DMS 273 (cell line): ENCODE results near the gene MIER2.

Experiments used
- DNase-seq: peaks from one replicate; lab custom pipeline; 2025; ENCODE audit not compliant: unreplicated experiment; lab: John Stamatoyannopoulos, UW

The MIER2 gene

DNA sequence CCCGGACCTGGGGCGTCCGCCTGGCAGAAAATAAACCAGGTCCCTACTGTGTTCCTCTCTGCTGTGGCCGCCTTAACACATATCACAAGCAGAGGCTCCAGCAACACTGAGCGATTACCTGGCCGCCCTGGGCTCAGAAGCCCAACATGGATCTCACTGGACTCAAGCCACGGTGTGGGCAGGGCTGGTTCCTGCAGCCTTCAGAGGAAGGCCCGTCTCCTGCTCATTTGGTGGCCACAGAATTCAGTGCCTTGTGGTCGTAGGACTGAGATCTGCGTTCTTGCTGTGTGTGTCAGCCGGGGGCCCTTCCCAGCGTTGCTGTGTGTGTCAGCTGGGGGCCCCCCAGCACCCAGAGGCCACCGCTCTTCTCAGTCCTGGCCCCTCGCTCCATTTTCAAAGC, 34.1 kb upstream of the MIER2 start:
- DNase-seq: no peak

DNA sequence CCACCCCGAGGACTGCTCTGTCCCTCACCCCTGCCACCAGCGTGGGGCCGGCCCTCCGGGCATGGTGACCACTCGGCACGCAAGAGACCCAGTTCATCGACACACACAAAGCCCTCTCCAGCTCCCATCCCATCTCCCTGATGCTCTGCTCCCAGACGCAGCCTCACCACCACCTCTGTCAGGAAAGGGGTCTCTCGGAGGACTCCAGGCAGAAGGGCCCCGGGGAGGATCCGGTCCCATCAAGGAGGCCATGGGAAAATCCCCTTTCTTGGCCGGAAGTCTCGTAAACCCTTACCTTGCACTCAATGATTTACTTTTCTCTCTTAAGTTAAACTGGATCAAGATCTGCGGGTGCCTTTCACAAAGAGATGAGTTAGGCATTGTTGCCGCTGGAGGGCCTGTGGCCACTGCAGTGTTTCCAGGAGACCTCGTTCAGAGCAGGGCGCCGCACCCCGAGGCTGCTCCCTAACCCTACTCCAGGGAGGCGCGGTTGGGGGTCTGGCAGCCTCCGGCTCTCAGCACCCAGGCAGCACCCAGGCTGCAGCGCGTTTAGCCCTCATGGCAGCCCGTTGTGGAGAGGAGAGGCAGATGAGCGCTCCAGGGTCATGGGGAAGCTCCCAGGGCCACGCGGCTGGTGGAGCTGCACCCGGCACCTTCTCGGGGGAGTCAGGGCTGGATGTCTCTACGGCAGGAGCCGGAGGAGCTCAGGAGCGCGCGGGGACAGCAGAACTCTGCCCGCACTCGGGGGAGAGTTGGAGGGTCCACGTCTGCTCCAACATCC, 33.4 kb upstream of the MIER2 start:
- no peak for DNase-seq

DNA sequence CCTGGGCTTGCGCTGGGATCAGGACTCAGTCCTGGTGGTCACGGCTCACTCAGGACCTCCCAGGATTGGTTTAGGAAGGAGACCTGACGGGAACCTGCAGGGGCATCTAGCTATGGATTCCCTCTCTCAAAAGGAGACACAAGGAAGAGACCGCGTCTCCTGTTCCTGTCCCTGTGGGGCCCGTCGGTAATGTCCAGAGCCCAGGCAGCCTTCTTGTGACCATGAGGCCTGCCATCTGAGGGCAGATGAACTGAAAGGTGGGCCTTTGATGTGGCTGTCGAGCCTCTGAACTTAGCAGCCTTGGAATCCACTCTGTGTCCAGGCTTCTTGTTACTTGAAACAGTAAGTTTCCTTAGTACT, 31.5 kb upstream of the MIER2 start:
- DNase-seq: no peak

DNA sequence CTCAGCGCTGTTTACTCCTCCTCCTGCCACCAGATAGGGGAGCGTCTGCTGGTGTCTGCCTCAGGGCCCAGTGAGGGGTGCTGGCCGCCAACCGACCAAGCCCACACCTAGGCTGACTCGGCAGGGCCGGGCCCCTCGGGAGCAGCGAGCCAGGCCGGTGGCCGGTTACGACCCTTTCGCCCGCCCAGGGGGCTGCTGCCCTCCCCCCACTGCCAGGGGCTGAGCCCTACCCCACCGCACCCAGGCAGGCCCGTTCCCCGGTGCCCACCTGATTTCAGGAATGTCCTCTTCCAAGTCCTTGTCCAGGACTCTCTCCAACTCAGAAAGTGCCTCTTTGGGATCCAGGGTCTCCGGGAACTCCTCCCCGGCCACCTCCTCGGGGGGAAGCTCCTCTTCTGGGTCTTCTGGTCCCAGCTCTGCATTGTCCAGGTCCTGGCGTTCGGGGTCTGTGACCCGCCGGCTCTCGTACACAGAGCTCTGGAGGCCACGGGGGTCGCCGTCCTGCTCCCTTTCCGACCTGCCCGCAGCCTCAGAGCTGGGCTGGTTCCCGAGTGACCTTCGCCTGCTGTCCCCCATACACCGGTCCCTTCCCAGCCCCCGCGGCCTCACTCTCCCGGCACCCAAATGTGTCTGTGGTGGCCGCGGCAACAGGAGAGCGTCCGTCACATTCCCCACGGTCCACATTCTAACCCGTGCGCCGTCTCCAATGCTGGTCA, 31.0 kb upstream of the MIER2 start:
- DNase-seq: no peak

DNA sequence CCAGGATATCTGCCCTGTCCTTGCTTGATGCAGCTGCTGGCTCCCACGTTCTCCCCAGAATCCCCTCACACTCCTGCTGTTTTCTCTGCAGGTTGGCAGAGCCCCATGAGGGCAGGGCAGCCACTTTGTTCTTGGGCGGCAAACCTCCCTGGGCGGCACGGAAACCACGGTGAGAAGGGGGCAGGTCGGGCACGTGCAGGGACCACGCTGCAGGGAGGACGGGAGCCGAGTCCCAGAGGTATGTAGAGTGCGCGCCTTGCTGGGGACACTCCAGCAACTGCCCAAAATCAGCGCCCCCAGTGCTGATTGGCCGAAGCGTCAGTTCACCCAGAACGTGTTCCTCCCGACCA, 30.3 kb upstream of the MIER2 start:
- DNase-seq: no peak

DNA sequence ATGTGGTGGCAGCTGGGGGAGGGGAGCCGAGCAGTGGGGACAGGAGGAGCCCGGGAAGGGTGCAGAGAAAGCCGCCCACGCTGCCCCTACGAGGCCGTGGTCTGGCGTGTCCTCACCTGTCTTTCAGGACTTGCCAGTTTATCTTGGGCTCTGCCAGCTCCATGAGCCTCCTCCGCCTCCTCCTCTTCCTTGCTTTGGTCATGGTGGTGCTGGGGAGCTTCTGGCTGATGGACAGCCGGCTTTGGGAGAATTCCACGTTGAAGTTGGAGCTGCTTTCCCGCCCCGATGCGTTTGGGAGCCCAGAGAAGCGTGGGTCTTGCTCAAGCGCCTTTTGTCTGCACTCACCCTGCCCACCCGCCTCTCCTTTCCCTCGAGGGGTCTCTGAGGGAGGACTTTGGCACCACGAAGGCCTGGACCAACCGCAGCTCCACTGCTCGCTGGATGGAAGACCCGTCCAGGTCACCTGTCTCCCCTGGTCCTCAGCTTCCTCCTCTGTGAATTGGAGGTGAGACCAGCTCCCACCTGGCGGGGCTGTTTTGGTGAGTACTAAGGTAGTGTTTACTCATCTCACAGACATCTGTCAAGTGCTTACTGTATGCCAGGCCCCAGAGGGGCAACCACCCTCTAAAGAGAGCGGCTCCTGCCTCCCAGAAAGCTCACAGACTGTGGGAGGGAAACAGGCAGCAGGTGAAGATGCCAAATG, 29.7 kb upstream of the MIER2 start:
- peak; percentile 77 for DNase-seq

DNA sequence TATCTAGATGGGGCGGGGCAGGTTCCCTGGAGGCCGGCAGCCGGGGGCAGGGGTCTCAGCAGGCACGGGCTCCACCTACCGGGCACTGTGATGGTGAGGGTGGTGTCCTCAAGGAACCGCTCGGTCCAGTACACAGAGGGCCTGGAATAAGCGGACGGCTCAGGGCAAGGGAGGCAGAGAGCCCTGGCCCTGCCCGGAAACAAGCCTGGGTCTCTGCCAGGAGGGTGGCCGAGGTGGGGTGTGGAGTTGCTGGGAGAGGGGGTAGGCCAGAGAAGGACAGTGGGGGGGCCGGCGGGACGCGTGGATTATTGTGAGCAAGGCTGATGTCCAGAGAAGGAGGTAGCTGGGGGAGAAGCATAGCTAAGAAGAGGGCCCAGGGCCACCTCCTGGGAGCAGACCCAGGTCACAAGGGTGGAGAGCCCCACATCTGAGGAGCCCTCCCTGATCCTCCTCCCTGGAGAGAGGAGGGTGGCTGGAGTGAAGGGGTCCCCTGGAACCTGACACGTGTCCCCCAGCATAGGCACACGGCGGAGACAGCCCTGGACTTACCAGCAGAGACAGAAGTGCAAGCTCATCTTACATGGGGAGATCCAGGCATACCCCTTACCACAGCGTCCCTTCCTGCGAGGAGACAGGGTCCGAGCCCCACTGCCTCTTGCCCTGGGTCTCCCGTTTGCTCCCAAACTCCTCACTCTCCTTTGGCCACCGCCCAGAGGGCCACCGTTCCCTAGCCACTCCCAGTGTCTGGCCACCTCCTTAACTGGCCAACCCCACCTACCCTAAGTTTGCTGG, 29.0 kb upstream of the MIER2 start:
- DNase-seq: no peak

DNA sequence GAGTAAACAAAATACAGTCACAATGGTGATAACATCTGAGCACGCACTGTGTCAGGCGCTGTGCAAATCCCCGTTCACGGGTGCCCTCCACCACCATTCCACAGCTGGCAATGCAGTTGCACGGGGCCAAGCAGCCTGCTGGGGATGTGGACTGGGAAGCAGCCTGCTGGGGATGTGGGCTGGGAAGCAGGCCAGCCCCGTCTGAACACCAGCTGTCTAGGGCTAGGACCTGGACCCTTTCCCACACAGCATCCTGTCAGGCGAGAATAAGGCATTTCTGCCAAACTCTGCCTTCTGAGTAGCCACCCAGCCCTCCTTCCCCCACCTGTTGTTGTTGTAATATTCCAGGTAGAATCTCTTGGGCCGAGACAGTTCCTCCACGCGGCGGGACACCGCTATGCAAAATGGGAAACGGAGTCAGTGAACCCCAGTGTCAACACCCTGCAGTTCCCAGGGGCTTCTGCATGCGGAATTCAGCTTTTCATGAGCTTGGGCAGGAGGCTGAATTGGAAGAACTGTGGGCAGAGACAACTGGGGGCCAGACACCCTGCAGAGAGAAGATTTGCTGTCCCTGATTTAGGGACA, 27.8 kb upstream of the MIER2 start:
- DNase-seq: peak; percentile 95

DNA sequence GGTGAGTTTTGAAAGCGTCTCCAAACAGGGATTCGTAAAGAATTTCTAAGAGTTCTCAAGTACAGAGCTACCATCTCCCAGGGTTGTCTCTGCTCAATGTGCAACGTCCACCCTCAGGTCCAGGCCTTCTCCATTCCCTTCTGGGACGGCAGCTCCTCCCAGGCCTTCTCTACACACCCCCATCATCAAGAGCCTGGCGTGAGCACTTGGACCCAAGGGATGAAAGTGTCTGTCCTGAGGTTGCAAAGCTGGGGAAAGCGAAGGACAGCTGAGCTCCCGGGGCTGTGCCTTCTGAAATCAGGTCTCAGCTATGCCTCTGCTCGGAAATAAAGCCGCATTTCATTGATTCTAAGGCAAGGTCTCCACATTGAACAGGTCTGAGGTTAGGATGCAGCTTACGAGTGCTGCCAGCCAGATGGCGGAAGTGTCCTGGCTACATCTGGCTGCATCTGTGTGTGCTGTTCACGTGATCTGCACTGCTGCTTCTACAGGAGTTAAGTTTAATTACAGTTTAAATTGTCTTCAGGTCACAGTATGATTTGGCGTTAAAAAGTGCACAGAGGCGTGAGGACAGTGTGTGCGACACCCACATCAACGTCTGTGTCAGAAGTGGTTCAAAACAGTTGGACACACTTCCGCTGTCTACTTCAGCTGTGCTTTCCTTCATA, 27.0 kb upstream of the MIER2 start:
- peak; percentile 68 for DNase-seq

DNA sequence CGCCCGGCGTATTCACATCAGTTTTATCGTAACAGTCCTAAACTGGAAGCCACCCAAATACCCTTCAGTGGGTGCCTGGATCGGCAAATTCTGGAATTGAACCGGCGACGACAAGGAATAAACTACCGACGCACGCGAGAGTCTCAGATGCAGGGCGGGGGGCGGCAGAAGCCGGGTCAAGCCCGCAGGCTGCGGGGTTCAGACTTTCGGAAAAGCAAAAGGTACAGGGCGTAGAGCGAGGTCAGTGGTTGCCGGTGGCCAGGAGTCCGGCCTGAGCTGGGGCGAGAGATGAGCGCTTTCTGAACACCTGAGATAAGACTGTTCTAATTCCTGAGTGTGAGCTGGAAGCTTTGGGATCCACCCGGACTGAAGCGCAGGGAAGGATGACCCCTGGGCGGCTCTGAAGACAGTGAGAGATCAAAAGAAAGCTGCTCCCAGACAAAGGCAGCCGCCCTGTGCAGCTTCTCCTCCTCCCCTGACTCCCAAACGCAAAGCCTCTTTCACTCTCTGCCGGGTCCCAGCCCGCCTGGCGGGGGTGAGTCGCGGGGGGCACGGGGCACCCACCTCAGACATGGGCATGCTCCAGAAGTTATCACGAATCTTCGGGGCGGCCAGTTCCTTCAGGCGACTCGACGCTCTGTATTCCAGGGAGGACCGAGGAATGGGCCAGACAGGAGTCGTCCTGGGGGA, 26.2 kb upstream of the MIER2 start:
- no peak for DNase-seq

DNA sequence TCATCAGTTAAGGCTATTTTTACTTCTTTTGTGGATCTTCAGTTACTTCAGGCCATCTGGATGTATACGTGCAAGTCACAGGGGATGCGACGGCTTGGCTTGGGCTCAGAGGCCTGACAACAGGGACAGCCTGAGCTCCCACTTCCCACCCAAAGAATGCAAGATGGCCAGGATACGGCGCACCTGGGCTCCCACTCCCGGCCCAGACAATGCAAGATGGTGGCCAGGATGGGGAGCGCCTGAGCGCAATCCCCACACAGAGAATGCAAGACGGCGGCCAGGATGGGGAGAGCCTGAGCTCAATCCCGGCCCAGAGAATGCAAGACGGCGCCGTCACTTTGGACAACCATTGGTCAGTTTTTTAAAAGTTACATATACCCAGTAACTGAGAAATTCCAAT, 25.3 kb upstream of the MIER2 start:
- no peak for DNase-seq

DNA sequence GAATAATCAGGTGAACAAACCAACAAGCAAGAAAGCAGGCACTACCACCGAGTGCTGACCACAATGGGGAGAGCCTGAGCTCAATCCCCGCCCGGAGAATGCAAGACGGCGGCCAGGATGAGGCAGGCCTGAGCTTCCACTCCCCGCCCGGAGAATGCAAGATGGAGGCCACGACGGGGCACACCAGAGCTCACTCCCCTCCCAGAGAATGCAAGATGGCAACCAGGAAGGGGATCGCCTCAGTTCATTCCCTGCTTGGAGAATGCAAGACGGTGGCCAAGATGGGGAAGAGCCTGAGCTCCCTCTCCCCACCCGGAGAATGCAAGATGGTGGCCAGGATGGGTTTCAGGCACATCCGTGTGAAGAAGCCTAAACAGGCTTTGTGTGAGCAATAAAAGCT, 24.7 kb upstream of the MIER2 start:
- DNase-seq: no peak

DNA sequence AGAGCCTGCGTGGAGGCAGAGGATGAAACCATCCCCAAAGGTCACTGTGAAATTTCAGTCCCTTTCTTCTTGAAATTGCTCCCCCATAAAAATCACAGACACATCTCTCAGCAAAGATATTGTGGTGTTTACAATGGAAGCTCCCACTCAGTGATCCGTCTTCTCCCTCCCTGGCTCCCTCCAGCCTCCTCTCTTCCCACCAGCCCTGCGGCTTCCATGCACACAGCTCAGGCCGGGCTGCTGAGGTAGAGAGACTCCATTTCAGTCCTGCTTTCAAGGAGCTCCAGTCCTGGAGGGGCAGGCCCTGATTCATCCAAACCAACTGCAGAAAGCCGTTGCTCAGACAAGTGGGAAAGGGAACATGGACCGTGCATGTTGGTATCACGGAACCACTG, 24.0 kb upstream of the MIER2 start:
- DNase-seq: no peak

DNA sequence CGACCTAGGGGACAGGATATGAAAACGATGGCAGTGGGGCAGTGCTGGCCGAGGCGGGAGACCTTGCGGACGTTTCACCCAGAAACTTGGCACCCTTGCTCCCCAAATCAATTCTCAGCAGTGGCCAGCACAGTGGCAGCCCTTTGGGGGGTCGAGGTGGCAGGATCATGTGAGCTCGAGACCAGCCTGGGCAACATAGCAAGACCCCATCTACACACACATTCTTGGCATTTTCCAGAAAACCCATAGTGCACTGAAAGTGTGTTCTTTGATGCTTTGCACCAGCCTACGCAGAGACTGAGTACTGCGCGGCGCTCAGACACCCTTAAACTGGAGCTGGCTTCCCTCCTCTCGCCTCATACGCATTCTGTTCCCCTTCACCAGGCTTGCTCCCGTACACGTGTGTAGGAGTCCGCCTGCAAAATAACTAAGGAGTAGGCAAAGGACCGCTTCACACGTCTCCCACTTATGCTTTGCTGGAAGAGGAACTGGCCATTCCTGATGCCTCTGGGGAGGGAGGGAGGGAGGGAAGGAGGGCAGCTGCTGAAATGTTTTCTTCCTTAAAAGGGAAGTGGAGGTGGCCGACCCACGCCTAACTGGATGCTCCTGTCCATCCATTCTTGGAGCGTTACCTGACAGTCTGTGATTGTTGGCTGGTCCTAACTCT, 23.5 kb upstream of the MIER2 start:
- no peak for DNase-seq

DNA sequence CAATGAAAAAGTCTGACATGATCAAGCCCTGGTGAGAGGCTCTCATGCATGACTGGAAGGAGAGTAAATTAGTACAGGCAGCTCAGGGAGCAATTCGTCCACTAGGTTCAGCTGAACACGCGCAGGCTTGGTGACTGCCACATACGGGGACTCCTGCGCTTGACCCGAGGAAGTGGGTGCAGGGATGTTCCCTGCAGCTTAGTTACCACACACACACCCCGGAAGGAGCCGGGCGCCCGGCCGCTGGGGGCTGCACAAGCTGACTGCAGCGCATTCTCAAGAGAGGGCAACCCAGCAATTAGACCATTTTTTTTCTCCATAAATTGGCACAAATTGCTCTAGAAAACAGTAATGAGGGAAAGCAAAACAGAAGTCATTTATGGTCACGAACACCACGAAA, 23.0 kb upstream of the MIER2 start:
- DNase-seq: no peak

DNA sequence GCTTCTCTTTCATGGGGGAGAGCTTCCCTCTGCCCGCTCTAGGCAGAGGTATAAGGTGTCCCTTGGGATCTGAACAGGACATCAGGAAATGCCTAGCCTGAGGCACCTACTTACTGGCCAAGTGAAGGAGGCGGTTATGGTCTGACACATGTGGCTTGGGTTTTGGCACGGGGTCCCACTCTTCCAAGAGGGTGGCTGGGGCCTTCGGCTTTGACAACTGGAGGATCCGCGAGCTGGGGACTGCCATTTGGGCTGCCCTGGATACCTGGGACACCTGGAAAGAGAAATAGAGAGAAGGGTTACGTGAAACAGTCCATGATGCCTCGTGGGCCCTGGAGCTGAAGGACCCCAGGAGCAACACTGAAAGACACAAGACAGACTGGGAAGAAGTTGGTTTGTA, 22.4 kb upstream of the MIER2 start:
- DNase-seq: no peak

DNA sequence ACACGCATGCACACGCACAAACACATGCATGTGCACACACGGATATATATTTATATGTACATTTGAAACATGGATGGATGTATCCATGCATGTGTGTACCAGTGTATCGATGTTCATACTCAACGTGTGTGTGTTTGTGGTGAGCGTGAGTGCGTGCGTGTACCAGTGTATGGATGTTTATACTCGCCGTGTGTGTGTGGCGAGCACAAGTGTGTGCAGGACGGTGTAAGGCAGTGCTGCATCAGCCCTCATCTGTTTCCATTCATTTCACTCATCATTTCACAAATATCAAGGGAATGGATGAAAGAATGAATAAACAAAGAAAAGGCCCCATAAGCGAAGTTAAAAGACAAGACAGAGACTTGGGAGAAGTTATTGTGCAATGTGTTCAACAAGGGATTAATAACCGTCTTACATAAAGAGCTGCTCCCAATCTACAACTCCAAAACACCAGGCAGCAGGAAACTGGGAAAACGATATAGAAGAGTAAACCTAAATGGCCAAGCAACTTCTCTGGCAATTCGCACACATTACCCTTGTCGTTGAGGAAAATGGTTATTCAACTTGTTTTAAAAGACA, 21.7 kb upstream of the MIER2 start:
- no peak for DNase-seq

DNA sequence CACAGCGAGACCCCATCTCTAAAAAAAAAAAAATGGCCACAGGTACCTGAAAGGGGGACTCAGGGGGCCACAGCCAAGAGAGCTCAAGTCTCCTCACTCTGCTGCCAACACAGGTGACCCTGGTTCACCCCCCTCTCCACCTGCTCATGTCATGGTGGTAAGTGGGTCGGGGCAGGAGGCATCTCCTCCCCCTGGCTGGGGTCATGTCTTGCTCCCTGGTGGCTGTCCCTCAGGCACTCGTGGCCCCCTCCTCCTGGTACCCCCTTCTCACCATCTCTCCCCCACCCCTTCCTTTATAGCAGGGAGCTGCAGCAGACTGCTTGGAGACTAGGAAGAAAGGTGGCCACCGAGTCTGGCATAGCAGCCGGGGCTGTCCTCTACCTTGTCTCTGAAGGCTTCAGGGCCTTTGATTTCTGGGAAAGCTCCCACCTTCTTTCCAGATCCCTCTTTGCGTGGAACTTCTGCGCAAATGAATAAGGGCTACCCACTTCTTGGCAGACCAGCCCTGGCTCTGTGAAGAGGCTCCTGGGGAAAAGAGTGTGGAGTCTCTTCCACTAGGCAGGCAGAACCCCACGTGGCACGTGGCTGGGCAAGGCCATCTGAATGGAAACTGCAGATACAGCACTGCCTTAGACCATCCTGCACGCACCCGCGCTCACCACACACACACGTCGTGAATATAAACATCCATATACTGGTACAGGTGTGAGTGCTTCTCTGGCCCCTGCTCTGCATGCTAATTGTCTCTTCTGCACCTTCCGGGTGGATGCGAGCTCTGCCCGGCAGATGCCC, 20.1 kb upstream of the MIER2 start:
- DNase-seq: no peak
